HG03064 (cell line): ENCODE data around the gene SPRED3.
"Not testable (repeated sequence)": the region's sequence is repeated elsewhere in the genome, so short reads cannot be mapped to it uniquely, and the experiment has no call there.

Experiments
- ATAC-seq: cut with Tn5 transposase; IDR thresholded peaks from one replicate; pipeline ENCODE4 v1.9.1; 2021; ENCODE audit warnings: low read depth; ENCODE audit not compliant: unreplicated experiment

Gene SPRED3

GRCh38 chr19:38413416-38413815, 24.9 kb downstream of the SPRED3 start:
- no peak for ATAC-seq

GRCh38 chr19:38417146-38417543, 28.6 kb downstream of the SPRED3 start:
- ATAC-seq = no peak

- ATAC-seq = no peak
Measured at GRCh38 chr19:38417544-38418506, 29.3 kb downstream of the SPRED3 start.

- ATAC-seq = no peak
Measured at GRCh38 chr19:38420935-38421334, 32.4 kb downstream of the SPRED3 start.

- no peak for ATAC-seq
Measured at GRCh38 chr19:38421856-38422255, 33.4 kb downstream of the SPRED3 start.

GRCh38 chr19:38422438-38422837, 33.9 kb downstream of the SPRED3 start:
- no peak for ATAC-seq

DNA sequence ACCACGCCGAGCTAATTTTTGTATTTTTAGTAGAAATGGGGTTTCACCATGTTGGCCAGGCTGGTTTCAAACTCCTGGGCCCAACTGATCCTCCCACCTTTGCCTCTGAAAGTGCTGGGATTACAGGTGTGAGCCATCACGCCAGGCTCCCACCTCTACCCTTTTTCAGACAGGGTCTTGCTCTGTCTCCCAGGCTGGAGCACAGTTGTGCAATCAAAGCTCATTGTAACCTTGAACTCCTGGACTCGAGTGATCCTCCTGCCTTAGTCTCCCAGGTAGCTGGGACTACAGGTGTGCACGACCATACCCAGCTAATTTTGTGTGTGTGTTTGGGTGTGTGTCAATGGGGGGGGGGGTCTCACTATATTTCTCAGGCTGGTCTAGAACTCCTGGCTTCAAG, 35.8 kb downstream of the SPRED3 start:
- ATAC-seq = no peak

DNA sequence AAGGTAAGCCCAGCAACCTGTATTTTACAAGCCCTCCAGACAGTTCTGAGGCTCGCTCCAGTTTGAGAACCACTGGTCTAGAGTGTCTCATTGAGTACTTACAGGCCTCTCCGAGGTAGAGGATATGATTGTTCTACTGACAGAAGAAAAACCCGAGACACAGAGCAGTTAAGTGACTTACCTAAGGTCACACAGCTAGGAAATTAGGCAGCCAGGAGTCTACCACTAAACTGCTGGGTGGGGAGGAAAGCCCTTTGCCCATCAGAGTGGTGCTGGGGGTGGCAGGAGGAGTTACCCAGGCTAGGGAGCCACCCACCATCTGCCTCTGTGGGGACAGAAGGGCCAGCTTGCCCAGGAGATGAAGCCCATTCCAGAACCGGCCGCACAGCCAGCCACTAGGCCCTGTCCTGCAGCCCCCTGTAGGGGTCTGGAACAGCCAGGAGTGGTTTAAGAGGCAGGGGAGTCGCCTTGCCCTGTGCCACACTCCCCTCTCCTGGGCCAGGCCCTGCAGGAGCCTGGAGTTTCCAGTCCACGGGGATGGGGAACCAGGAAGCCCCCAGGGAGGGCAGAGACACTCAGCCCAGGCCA, 36.8 kb downstream of the SPRED3 start:
- no peak for ATAC-seq

DNA sequence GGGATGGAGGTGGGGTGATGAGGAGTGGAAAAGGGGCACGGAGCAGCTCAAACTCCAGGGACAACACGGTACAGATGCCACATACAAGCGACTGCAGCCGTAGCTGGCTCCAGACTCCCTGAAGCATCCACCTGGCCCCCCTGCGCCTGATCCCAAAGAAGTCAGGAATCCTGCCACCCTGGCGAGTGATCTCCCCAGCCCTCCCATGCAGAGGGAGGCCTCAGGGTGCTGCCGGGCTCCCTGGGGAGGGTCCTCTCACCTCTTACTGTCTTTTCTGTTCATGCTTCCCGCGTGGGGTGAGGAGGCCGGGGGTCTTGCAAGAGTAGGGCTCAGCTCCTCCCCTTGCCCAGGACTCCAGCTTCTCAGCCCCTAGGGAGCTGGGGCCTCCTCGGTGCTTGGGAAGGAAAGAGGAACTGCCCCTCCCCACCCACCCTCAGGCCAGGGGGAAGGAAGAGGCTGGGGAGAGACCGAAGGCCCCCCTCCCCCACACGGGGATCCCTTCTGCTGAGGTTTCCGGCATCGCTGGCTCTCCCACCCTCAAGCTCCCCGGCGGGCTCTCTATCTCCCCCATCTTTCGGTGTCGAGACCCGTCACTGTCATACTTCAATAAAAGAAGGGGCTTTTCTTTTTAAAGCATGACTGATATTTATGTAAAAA, 37.4 kb downstream of the SPRED3 start, which contains the start of gene RASGRP4:
Gene RASGRP4, minus strand, starts transcription at position 410 of the 657 bp plus-strand sequence. Its CDS starts 128 bp downstream, at position 282.
- no peak for ATAC-seq

DNA sequence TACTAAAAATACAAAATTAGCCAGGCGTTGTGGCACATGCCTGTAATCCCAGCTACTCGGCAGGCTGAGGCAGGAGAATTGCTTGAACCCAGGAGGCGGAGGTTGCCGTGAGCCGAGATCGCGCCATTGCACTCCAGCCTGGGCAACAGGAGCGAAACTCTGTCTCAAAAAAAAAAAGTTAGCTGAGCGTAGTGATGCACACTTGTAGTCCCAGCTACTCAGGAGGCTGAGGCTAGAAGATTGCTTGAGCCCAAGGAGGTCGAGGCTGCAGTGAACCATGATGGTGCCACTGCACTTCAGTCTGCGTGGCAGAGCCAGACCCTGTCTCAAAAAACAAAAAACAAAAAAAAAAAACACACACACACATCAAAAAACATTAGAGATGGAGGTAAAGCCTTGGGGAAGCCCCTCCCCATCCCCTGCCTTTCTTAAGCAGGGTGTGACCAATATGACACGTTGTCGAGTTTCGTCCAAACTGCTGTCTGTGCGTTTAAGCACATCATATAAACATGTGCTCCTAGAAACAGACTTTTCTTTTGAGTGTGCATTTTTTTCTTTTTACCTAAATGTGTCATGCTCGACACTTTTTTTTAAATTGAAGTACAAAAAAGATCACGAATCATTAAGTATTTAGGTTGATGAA, 38.7 kb downstream of the SPRED3 start:
- ATAC-seq = not testable (repeated sequence)

DNA sequence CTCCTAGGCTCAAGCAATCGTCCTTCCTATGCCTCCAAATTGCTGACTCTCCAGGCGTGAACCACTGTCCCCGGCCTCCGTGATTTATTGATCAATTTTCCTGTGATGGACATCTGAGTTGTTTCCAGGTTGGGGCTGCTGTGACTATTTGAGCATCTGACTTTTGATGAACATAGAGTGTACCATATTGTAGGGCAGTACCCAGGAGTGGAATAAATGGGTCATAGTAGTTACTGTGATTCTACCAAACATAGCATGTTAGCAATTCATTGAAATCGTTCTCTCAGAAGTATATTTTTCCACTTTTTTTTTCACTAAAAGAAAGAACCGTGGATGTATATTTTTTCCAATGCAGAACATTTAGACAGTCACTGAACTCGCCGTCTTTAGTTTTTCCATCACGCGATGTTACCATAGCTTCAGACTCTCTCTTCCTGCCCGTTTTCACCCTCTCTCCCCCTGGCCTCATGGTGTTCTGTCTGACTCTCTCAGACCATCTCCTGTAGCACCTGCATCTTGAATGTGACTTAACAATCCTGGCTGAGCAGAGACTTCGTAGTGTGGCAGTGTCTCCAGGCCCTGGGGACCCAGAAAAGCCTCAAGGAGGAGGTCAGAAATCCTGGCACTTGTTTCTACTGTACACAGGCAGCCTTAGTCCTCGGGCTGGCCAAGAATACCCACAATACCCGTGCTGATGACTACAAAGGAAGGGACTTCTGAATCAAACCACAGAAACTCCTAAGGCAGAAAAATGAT, 40.7 kb downstream of the SPRED3 start:
- ATAC-seq = no peak

- ATAC-seq = no peak
Measured at GRCh38 chr19:38429811-38430156, 41.3 kb downstream of the SPRED3 start.

- ATAC-seq = no peak
Measured at GRCh38 chr19:38430931-38431330, 42.4 kb downstream of the SPRED3 start.

DNA sequence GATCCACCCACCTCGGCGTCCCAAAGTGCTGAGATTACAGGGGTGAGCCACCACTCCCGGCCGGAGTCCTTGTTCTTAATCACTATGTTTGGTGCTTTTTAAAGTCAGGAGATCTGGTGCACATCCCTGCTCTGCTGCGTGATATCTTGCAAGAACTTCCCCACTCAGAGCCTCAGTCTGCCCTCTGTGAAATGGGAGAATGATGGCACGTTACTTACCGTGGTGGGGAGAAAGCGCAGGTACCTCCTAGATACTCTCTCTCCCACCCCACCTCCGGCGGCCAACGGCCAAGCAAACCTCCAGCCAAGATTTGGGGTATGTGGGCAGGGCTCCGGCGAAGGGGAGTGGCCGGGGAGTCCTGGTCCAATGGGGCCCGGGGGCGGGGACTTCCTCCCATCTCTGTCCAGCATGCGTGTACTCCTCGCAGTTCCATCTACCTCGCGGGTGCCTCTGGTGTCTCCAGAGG, 44.8 kb downstream of the SPRED3 start, which contains the start of gene RYR1:
Gene RYR1, plus strand, starts transcription at position 424 of the 466 bp plus-strand sequence. CDS start 139 bp downstream, outside the sequence.
- no peak for ATAC-seq

DNA sequence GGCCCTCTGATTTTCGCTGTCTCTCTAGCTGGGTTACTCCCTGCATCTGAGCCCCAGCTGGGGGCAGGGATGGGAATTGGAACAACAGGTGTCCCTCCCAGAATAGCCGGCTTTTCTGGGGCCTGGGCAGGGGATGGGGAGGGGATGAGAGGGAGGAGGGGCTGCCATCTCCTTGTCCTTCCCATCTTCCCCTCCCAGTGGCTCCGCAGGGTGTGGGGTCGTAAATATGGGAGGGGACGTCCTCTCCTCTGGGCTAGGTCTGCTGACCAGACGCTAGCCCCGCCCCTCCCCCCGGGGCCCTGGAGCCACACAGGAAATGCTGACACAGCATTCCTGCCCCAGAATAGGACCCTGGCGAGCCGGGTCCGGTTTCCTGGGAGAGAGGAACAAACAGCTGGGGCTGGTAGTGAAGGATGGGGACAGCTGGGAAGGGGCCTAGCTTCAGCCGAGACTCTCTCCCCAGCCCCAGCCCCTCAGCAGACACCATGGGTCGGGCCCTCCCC, 46.1 kb downstream of the SPRED3 start:
- no peak for ATAC-seq

GRCh38 chr19:38437295-38437694, 48.8 kb downstream of the SPRED3 start:
- ATAC-seq = no peak

GRCh38 chr19:38437917-38438316, 49.4 kb downstream of the SPRED3 start:
- ATAC-seq = no peak

DNA sequence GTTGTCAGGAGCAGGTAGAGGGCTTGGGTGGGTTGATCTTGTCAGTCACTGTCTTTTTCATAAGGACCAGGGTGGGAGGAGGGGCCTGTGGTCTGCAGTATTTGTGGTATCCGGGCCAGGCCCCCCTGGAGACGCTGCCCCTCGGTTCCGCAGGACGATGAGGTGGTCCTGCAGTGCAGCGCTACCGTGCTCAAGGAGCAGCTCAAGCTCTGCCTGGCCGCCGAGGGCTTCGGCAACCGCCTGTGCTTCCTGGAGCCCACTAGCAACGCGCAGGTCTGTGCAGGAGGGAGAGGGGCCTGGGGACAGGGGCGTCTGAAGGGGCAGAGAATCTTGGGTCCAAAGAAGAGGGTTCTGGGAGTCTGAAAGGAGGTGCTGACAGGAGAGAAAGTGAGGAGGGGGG, 52.1 kb downstream of the SPRED3 start:
- no peak for ATAC-seq

GRCh38 chr19:38441657-38442348, 53.3 kb downstream of the SPRED3 start:
- no peak for ATAC-seq
